Karpas-422 (cell line): ENCODE results near the gene SLC35F1. TPM values are rescaled to one million over a fixed set of nuclear protein-coding genes. Genes with fewer than 3 reads are reported as not detected.

ENCODE experiments used
- DNase-seq: peaks from one replicate; pipeline ENCODE4 v3.0.0-alpha.2; 2015
- H2AFZ ChIP-seq: fragments of 200-600 bp; sonication (generic); 2 replicates; pipeline ENCODE4 v1.6.1; 2014; ENCODE audit warnings: antibody characterized with exemption, low read length, mixed read lengths
- H3K27ac ChIP-seq: fragments of 200-600 bp; sonication (generic); 2 replicates; pipeline ENCODE4 v1.5.1; 2014; ENCODE audit warnings: mild to moderate bottlenecking, low read length, moderate library complexity
- H3K27me3 ChIP-seq: fragments of 200-600 bp; sonication (generic); 2 replicates; pipeline ENCODE4 v1.6.1; 2014; ENCODE audit warnings: low read length, mixed read lengths
- H3K36me3 ChIP-seq: fragments of 200-600 bp; sonication (generic); 2 replicates; pipeline ENCODE4 v1.6.1; 2014; ENCODE audit warnings: low read length, mixed read lengths; ENCODE audit not compliant: insufficient read depth
- H3K4me1 ChIP-seq: fragments of 200-600 bp; sonication (generic); 2 replicates; pipeline ENCODE4 v1.6.1; 2014; ENCODE audit warnings: mild to moderate bottlenecking, low read length, mixed read lengths
- H3K4me2 ChIP-seq: fragments of 200-600 bp; sonication (generic); 2 replicates; pipeline ENCODE4 v1.6.1; 2014; ENCODE audit warnings: low read length, low read depth, mild to moderate bottlenecking; ENCODE audit not compliant: poor library complexity, severe bottlenecking
- H3K4me3 ChIP-seq: fragments of 200-600 bp; sonication (generic); 2 replicates; pipeline ENCODE4 v1.5.1; 2014; ENCODE audit warnings: mild to moderate bottlenecking, antibody characterized with exemption, low read length, mixed read lengths
- H3K79me2 ChIP-seq: fragments of 200-600 bp; sonication (generic); 2 replicates; pipeline ENCODE4 v1.6.1; 2014; ENCODE audit warnings: mild to moderate bottlenecking, low read length, mixed read lengths
- H3K9ac ChIP-seq: fragments of 200-600 bp; sonication (generic); 2 replicates; pipeline ENCODE4 v1.6.0; 2014; ENCODE audit warnings: low read length
- H3K9me2 ChIP-seq: fragments of 200-600 bp; sonication (generic), shearing (Covaris generic); replicated peaks from 2 replicates; pipeline ENCODE4 v1.6.0; 2014; ENCODE audit warnings: mild to moderate bottlenecking, low read length, moderate library complexity; ENCODE audit not compliant: insufficient read depth
- H3K9me3 ChIP-seq: fragments of 300-700, 200-600 bp; sonication (generic); 2 replicates; pipeline ENCODE4 v1.6.1; 2014; ENCODE audit warnings: low read length, mixed read lengths
- H4K20me1 ChIP-seq: fragments of 200-600 bp; sonication (generic); 2 replicates; pipeline ENCODE4 v1.6.1; 2014; ENCODE audit warnings: mild to moderate bottlenecking, antibody characterized with exemption, low read length, low read depth; ENCODE audit not compliant: insufficient read depth
- total RNA-seq: library from RNA; depleted of rRNA; stranded (reverse); fragments of >200 nt; shearing (Covaris generic); gene quantifications from 2 replicates; pipeline ENCODE4 v1.2.3, GENCODE V29; 2014; ENCODE audit warnings: low replicate concordance

The SLC35F1 gene
- total RNA-seq, 1 experiment from 2014 or later: not detected

DNA sequence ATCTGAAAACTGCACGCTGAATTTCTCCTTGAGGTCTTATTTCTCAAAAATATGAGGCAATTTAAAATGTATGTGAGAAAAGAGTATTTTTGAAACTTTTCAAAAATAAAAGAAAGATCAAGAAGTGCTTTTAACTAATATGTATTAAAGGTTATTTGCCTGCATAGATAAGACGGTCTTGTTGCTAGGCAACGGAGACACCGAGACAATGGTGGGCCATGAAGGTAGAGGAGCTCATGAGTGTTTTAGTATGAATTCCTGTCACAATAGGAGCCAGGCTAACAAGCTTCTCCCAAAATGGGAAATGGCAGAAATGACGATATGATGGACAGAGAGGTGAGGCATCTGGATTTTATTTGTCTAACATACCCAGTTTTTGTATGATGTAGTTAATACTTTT, 308.2 kb downstream of the SLC35F1 start:
- H2AFZ ChIP-seq: no peak overlapping the region
- no peak for DNase-seq
- H3K9me2 ChIP-seq: no peaks in the 10 kb centered on the region
- H3K27me3 ChIP-seq: no peaks in the 10 kb centered on the region
- H3K9ac ChIP-seq: no peak overlapping the region
- no peak overlapping the region for H3K4me3 ChIP-seq
- no peaks in the 10 kb centered on the region for H3K9me3 ChIP-seq
- no peak overlapping the region for H3K4me2 ChIP-seq
- peaks cover 3% of the 10 kb centered on the region for H3K4me1 ChIP-seq
- H3K79me2 ChIP-seq: no peaks in the 10 kb centered on the region
- no peak overlapping the region for H3K27ac ChIP-seq
- H4K20me1 ChIP-seq: 0 out of 2 replicates have a peak, but pooled peaks cover 4% of the 10 kb centered on the region
- no peaks in the 10 kb centered on the region for H3K36me3 ChIP-seq

DNA sequence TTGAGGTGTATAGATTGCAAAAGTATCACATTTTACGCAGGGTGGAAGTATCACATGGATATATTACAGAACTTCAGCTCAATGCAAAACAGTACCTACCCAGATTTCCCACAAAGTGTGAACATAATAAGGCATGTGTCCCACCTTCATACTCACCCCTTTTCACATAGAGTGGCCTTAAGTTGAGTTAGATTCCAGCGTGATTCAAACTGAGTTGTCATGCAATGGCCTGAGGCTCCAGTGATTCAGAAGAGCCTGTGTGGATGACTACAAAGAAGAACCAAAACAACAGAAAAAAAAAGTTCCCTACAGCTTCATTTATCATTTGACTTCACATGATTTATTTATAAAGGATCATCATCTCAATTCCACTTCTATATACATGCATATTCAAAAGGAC, 309.7 kb downstream of the SLC35F1 start:
- H3K27ac ChIP-seq: no peak overlapping the region
- H3K4me3 ChIP-seq: no peak overlapping the region
- H3K9me3 ChIP-seq: no peaks in the 10 kb centered on the region
- H3K9ac ChIP-seq: no peak overlapping the region
- no peak for DNase-seq
- no peaks in the 10 kb centered on the region for H3K9me2 ChIP-seq
- no peak overlapping the region for H3K4me2 ChIP-seq
- H4K20me1 ChIP-seq: 0 out of 2 replicates have a peak, but pooled peaks cover 4% of the 10 kb centered on the region
- no peaks in the 10 kb centered on the region for H3K36me3 ChIP-seq
- H3K27me3 ChIP-seq: no peaks in the 10 kb centered on the region
- H3K4me1 ChIP-seq: no peaks in the 10 kb centered on the region
- no peaks in the 10 kb centered on the region for H3K79me2 ChIP-seq
- no peak overlapping the region for H2AFZ ChIP-seq

- no peaks in the 10 kb centered on the region for H3K36me3 ChIP-seq
- H3K4me3 ChIP-seq: no peak overlapping the region
- no peaks in the 10 kb centered on the region for H3K27me3 ChIP-seq
- no peaks in the 10 kb centered on the region for H3K4me1 ChIP-seq
- H4K20me1 ChIP-seq: 0 out of 2 replicates have a peak, but pooled peaks cover 4% of the 10 kb centered on the region
- H2AFZ ChIP-seq: no peak overlapping the region
- H3K9me2 ChIP-seq: no peaks in the 10 kb centered on the region
- no peak overlapping the region for H3K9ac ChIP-seq
- DNase-seq: no peak
- H3K27ac ChIP-seq: no peak overlapping the region
- no peak overlapping the region for H3K4me2 ChIP-seq
- H3K79me2 ChIP-seq: no peaks in the 10 kb centered on the region
- H3K9me3 ChIP-seq: no peaks in the 10 kb centered on the region
These were observed 311.1 kb downstream of the SLC35F1 start for GRCh38 chr6:118218156-118218555.

- no peaks in the 10 kb centered on the region for H3K9me3 ChIP-seq
- H3K4me3 ChIP-seq: no peak overlapping the region
- H3K9me2 ChIP-seq: no peaks in the 10 kb centered on the region
These were observed 313.5 kb downstream of the SLC35F1 start for GRCh38 chr6:118220429-118221128.

DNA sequence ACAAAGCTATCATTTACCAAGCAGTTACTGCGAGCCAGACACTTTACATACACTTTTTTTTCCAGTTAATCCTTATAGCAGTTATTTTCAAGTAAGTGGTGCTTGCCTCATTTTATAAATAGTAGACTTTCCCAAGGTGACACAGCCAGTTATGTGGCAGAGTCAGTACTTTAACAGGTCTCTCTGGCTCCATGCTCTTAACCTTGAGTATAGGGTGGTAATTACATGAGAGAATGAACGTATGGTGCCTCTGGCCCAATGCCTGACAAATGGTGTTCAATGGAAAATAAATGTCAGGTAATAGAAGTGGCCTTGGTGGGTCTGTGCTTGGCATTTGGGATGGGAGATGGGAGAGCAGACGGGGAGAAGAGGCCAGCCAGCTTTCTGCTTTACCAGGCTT, 316.3 kb downstream of the SLC35F1 start:
- H3K4me2 ChIP-seq: no peak overlapping the region
- no peaks in the 10 kb centered on the region for H3K9me3 ChIP-seq
- no peak overlapping the region for H3K4me3 ChIP-seq
- no peak overlapping the region for H2AFZ ChIP-seq
- no peak for DNase-seq
- H3K9ac ChIP-seq: no peak overlapping the region
- H3K27ac ChIP-seq: no peak overlapping the region
- no peaks in the 10 kb centered on the region for H3K9me2 ChIP-seq
- no peaks in the 10 kb centered on the region for H3K79me2 ChIP-seq
- no peaks in the 10 kb centered on the region for H3K36me3 ChIP-seq
- H3K4me1 ChIP-seq: no peaks in the 10 kb centered on the region
- H3K27me3 ChIP-seq: no peaks in the 10 kb centered on the region
- no peaks in the 10 kb centered on the region for H4K20me1 ChIP-seq

More at GRCh38 chr6:118220429-118221128, 313.5 kb downstream of the SLC35F1 start:
- Histone ChIP-seq H3K4me2 (no peak overlapping the region), H3K4me1 (no peaks in the 10 kb centered on the region), H3K27ac (no peak overlapping the region), H3K36me3 (no peaks in the 10 kb centered on the region), H4K20me1 (0 out of 2 replicates have a peak, but pooled peaks cover 4% of the 10 kb centered on the region), H3K27me3 (no peaks in the 10 kb centered on the region), H3K9ac (no peak overlapping the region), H3K79me2 (no peaks in the 10 kb centered on the region), H2AFZ (no peak overlapping the region)
- no peak for DNase-seq

DNA sequence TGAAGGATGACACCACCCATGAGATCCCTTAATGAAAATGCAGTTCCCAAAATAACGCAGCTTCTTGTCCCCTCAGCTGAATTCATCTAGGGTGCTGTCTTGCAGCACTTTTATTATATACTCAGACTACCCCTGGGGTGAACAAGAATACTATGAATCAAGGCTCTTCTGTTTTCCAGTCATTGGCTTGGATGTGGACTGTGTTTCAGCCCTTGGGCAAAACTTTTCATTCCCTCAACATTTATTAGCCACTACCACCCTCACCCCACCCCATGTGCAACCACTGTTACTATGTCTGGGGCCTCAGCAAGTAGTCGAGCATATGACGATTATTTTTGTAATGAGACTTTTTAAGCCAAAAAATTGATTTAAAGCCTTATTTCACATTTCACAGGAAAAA, 321.8 kb downstream of the SLC35F1 start:
- no peaks in the 10 kb centered on the region for H3K9me2 ChIP-seq
- no peaks in the 10 kb centered on the region for H3K4me1 ChIP-seq
- H3K4me2 ChIP-seq: no peak overlapping the region
- no peak overlapping the region for H3K4me3 ChIP-seq
- no peak overlapping the region for H2AFZ ChIP-seq
- no peak overlapping the region for H3K9ac ChIP-seq
- no peaks in the 10 kb centered on the region for H3K79me2 ChIP-seq
- DNase-seq: no peak
- no peaks in the 10 kb centered on the region for H3K9me3 ChIP-seq
- no peaks in the 10 kb centered on the region for H3K36me3 ChIP-seq
- no peaks in the 10 kb centered on the region for H4K20me1 ChIP-seq
- no peak overlapping the region for H3K27ac ChIP-seq
- no peaks in the 10 kb centered on the region for H3K27me3 ChIP-seq

GRCh38 chr6:118240878-118241528, 333.9 kb downstream of the SLC35F1 start:
- Histone ChIP-seq H3K9me3 (no peaks in the 10 kb centered on the region), H3K27ac (no peak overlapping the region), H3K4me1 (no peaks in the 10 kb centered on the region), H3K9ac (no peak overlapping the region), H4K20me1 (no peaks in the 10 kb centered on the region), H2AFZ (no peak overlapping the region), H3K4me2 (no peak overlapping the region), H3K4me3 (no peak overlapping the region), H3K36me3 (no peaks in the 10 kb centered on the region), H3K79me2 (no peaks in the 10 kb centered on the region), H3K9me2 (no peaks in the 10 kb centered on the region), H3K27me3 (no peaks in the 10 kb centered on the region)
- DNase-seq: peak; percentile 42

DNA sequence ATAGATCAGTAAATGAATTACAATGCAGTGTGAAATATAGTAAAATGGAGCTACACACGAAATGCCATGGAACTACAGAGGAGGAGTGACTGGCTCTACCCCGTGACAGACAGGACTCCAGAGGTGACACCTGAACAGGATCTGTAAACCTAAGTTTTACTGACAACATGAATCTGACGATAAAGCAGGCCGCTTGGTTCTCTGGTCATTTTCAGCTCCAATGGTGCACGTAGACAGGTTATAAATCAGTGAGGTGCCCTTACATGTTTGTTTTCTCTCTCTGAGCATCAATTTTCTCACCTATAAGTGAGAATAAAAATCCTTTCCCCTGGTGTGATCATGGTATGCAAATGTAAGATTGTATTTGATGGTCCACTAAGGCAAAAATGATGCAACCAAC, 339.3 kb downstream of the SLC35F1 start:
- Histone ChIP-seq H3K4me3 (no peak overlapping the region), H3K36me3 (no peaks in the 10 kb centered on the region), H3K4me2 (no peak overlapping the region), H3K27ac (no peak overlapping the region), H3K9me3 (no peaks in the 10 kb centered on the region), H3K4me1 (no peaks in the 10 kb centered on the region), H3K79me2 (no peaks in the 10 kb centered on the region), H3K9me2 (no peaks in the 10 kb centered on the region), H3K9ac (no peak overlapping the region), H2AFZ (no peak overlapping the region), H4K20me1 (no peaks in the 10 kb centered on the region), H3K27me3 (no peaks in the 10 kb centered on the region)
- no peak for DNase-seq
